ENCODE data around the gene MAPK9.

Gene MAPK9

DNA sequence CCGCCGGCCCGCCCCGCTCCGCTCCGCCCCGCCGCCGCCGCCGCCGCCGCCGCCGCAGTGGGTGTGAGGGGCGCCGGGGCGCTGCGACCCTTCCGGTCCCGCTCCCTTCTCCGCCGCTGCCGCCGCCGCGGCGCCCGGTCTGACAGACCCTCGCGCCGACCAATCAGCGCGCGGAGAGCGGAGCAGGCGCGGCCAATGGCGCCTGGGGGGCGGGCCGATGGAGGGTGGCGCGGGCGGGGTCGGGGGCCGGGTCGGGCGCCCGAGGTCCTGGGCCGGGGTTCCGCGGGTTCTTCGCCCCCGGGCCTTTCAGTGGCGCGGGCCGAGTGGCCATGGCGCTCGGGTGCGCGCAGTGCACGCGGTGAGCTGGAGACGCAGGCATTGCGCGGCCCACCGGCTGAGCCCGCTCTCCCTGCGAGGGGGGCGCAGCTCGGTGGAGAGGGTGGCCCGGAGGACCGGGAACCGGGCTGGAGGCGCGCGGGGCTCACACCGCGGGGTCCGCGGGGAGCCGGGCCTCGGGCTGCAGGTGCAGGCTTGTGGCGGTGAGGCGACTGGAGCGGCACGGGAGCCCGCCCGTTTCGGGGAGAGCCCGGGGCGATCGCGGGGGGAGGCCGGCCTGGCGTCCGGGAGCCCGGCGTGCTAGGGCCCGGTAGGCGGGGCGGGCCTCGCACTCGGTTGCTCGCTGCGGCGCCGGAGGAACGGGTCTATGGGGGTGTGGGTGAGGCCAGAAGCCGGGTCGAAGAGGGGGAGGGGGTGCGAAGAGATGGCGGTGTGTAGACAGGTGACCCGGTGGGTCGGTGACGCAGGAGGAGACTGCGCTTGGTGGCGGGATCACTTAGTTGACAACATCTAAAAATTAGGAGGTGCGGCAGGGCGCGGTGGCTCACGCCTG, at the start of gene MAPK9:
Gene MAPK9, minus strand, starts transcription at position 141 of the 889 bp plus-strand sequence. CDS start 11,522 bp downstream, outside the sequence.
- peak; percentile 49 to 61 for DNase-seq (ENCODE audit: low read depth in 2 of 2, low spot score in 1 of 2)

- no peak for DNase-seq (ENCODE audit: low read depth in 2 of 2, low spot score in 1 of 2)
Observed at GRCh38 chr5:180341595-180341994, 49.7 kb upstream of the MAPK9 start.

DNA sequence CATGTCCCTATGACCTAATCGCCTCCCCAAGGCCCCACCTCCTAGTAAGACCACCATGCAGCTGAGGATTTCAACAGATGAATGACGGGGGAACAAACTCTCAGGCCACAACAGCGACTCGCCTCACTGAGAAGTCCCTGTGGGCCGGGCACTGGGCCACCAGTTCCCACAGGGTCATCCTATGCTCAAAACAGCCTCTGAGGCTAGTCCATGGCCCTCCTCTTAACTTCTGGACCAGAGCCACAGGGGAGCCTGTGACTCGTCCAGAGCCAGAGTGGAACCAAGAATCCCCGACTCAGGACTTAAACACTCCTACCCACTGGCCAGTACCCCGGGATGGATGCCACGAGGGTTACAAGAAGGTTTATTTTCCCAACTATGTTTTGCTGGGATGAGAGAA, 49.0 kb upstream of the MAPK9 start:
- DNase-seq (ENCODE audit: low read depth in 2 of 2, low spot score in 1 of 2), result no peak

GRCh38 chr5:180339583-180340183, 47.8 kb upstream of the MAPK9 start:
- DNase-seq (ENCODE audit: low read depth in 2 of 2, low spot score in 1 of 2), result no peak

- DNase-seq (ENCODE audit: low read depth in 2 of 2, low spot score in 1 of 2), result no peak
Observed at GRCh38 chr5:180338001-180338707, 46.3 kb upstream of the MAPK9 start.

- DNase-seq (ENCODE audit: low read depth in 2 of 2, low spot score in 1 of 2), result no peak
Observed at GRCh38 chr5:180336234-180337020, 44.5 kb upstream of the MAPK9 start.

GRCh38 chr5:180335614-180336233, 43.8 kb upstream of the MAPK9 start:
- DNase-seq (ENCODE audit: low read depth in 2 of 2, low spot score in 1 of 2), result no peak

DNA sequence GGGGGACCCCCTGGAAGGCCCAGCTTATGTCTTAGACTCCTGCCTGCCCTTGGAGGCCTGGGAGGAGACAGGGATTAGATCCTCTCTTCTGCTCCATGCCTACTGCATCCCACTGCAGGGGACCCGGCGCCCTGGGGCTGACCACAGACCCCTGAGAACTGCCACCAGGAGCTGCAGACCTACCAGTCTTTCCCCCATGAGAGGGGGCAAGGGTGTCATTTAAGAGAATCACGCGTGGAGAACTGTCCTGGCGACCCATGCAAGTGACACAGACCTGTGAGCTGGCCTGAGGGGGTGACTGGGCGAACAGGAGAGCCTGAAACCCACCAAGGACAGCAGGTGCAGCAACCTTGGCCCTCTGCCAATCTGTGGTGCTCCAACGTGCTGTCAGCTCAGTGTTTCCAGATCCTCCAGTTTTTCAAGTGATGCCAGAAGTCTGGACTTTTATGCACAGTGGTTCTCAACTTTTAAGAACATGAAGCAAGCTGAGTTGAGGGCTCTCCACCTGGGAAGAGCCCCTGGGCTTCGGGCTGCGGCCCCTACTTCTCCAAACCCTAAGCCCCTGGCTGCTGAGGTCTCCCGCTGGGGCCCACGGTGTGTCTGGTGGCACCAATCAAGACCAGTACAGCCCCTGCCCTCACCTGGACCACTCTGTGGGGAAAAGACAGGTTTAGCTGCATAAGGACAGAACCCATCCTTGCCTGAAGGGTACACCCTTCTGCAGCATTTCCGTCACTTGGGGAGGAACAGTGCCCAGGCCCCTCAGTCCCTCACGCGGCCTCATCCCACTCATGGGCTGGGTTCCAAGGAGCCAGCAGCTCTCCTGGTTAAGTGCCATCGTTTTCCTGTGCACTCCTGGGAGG, 43.1 kb upstream of the MAPK9 start:
- DNase-seq (ENCODE audit: low read depth in 2 of 2, low spot score in 1 of 2), result no peak

DNA sequence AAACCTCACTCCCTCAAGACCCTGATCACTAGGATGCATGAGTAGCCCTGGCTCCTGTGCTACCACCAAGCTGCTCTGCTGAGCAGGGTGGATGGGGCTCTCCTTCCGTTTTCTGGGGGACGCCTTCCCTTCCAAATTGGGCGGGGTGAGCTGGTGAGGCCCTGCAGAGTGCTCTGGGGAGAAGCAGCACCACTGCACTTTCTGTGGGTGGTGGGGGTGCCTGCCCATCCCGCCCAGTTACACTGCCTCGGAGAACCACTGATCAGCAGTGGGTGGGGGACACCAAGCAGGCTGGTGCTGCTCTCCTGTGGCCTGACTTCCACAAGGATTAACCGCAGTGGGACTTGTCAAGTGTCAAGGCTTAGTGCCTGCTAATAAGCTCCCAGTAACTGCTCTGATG, 42.3 kb upstream of the MAPK9 start:
- no peak for DNase-seq (ENCODE audit: low read depth in 2 of 2, low spot score in 1 of 2)

DNA sequence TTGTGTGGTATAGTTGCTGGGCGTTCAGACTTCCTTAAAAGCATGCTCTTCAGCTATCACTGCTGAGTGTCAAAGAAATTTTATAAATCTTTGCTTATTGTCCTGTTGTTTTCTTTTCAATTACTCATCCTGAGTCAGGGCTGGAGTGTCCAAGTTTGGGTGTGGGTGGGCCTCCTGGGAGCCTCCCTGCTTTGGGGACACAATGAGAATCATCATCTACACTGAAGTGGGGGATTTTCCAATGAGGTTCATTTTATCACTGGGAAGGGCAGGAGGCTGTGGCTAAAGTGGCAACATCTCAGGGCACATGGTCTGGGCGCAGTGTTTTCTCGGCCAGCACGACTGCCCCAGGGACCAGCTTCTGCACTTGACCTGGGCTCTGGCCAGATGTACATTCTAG, 41.8 kb upstream of the MAPK9 start:
- no peak for DNase-seq (ENCODE audit: low read depth in 2 of 2, low spot score in 1 of 2)

DNA sequence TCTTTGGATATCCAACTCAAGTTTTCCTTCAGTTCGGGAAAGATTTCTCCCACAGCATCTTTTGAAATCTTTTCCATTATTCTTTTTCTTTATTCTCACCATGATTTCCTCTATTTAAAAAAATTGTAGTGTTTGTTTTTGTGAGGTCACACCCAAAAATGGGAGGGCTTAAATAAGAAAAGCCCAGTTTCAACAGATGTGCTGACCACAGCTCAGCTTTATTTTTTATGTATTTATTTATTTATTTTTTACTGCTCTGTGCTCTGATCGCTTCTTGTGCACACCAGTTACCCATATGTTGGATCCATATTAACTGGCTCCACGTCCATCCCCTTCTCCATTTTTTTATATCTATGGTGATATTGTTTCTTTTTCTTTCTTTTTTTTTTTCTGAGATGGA, 41.0 kb upstream of the MAPK9 start:
- DNase-seq (ENCODE audit: low read depth in 2 of 2, low spot score in 1 of 2), result no peak

- no peak for DNase-seq (ENCODE audit: low read depth in 2 of 2, low spot score in 1 of 2)
Observed at GRCh38 chr5:180332051-180332517, 40.2 kb upstream of the MAPK9 start.

DNA sequence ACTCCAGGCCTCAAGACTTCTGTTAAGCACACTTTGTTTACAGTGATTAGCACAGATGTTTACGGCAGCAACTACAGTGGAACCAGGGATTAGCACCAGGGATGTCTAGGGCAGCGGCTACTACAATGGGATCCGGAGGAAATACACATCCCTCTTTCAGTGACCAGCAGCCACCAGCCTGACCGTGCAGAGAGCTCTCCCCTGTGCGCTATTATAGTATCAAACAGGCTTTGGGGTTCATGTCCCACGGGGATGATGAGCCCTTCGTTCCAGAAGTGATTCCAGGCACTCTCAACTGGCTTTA, 39.7 kb upstream of the MAPK9 start:
- no peak for DNase-seq (ENCODE audit: low read depth in 2 of 2, low spot score in 1 of 2)

DNA sequence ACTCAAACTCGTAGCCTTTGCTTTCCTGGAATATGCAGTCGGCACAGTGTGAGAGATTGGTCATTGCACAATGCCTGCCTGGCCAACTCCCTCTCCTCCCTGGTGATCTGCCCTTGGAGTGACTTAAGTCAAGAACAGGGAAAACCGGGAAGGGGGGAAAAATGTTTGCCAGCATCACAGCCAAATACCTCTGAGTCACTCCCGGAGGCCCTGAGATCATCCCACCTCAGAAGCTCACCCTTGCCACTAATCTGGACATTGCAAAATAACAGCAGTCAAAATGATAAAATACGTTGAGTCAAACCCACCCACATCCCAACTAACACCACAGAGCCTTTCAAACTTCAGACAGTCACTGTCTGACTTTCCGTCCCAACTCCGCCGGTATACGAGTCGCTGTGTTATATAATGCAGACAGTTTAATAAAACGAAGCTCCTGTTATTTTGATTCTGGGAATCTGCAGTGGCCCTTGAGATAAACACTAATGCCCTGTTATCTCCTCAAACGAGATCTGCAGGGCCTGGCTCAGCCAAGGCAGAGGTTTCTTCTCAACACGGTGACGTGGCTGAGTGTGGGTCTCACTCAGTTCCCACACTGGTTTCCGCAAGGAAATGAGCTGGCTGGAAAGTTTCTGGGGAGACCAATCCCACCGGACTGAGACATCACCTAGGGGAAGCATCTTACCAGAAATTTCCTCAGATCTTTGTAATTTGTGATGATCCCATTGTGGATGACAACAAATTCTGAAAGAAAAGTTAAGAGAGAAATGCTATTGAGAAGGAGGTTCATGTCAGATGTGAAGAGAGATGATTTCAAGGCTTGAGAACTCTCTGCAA, 39.1 kb upstream of the MAPK9 start:
- DNase-seq (ENCODE audit: low read depth in 2 of 2, low spot score in 1 of 2), result no peak

DNA sequence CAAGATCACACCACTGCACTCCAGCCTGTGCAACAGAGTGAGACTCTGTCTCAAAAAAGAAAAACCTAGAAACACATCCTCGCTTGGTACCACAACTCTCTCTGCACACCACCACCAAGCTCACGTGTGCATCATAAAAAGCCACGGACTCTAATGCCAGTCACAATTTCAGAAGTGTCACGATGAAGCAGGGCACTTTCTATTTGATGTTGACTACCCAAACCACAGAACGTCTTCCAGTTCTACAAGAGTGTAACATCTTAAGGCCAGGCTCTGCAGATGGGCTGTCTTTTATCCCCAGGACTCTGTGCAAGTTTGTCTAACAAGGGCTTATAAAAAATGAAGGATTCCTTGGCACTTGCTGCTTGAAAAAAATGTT, 38.4 kb upstream of the MAPK9 start:
- DNase-seq (ENCODE audit: low read depth in 2 of 2, low spot score in 1 of 2), result no peak

GRCh38 chr5:180329606-180330269, 37.9 kb upstream of the MAPK9 start:
- DNase-seq (ENCODE audit: low read depth in 2 of 2, low spot score in 1 of 2), result no peak

DNA sequence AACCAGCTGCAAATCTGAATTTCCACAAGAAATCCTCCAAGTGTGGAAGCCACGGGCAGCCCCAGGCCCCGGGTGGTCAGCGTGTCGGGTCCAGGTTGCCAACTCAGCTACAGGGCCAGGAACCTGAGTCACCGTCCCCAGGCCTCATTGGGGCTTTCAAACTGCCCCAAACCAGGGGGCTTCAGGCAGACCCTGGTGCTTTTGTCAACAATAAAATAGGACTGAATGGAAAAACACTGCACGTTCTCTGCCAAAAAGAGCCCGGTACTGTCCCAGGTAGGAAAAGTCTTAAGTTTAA, 37.2 kb upstream of the MAPK9 start:
- no peak for DNase-seq (ENCODE audit: low read depth in 2 of 2, low spot score in 1 of 2)

DNA sequence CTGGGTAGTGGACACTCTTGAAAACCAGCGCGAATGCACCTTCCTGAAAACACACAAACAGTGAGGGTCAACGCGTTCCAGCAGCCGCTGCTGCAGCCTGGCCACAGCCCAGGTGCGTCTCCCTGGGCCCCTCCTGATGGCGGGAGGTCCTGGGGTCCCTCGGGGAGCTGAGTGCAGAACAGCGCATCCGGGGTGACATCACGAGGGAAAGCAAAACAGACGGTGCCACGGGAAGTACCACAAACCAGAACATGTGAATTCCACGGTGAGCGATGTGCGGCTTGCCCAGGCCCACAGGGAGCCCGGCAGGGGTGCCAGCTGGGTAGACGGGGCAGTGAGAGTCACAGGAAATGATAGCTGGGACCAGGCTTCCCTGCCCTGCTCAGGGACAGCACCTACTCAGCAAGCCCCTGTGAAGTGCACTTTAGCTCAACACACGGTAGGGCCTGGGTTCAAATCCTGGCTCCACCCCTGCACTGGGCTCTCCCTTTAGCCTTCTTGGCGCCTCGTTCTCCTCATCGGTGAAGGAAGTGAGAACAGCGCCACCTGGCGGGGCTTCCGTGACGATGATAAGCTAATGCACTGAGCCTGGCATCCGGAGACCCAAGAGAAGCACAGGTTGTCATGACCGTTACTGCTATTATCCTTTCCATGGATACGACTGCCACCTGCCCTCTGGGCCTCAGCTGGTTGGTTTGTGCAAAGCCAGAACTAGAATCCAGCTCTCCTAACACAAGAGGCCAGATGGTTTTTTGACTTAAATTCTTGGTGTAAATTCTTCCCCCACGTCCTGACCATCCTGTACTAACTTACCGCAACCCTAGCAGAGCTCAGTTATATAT, 36.6 kb upstream of the MAPK9 start:
- peak; percentile 67 to 77 for DNase-seq (ENCODE audit: low read depth in 2 of 2, low spot score in 1 of 2)

Measured in stimulated activated CD8-positive, alpha-beta memory T cell treated with anti-CD3 and anti-CD28 coated beads, Interleukin-4, amount 100 ng/mL, for 4 hours (primary cell).